ENCODE data around the gene SLC7A5.
"Not testable (repeated sequence)": the region's sequence is repeated elsewhere in the genome, so short reads cannot be mapped to it uniquely, and the experiment has no call there.

SLC7A5 gene

DNA sequence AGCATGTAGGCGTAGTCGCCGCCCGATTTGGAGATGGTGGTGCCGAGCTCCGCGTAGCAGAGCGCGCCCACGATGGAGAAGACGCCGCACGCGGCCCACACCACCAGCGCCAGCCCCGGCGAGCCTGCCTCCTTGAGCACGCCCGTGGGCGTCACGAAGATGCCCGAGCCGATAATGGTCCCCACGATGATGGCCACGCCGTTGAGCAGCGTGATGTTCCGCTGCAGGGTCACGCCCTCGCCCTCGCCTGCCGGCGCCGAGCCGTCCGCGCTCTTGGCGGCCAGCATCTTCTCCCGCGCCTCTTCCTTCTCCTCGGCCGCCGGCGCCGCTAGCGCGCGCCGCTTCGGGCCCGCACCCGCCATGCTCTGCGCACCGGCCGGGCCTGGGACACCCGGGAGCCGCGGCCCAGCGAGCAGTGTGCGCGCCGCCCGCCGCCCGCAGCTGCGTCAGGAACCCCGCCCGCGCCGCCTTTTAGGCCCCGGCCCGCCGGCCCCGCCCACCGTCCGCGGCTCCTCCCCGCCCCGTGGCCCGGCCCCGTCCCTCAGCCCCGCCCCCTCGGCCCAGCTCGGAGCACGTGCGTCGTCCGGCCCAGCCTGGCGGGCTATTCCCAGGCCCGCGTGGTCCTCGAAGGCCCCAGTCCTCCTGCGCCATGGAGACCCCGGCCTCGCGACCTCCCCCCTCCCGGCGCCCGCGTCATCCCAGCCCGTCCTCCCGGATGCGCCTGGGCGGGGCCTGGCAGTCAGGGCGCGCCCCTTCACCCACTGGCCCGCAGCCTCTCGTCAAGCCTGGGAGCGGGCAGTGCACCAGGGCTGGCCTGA lies at the start of gene SLC7A5:
Gene SLC7A5 (minus strand): TSS at position 447 of the 818 bp plus-strand sequence. CDS start 85 bp downstream, at position 362.
- H3K4me2 ChIP-seq (ENCODE audit: low read length), result peak within 1 kb of the TSS; percentile 90
- H3K4me1 ChIP-seq (ENCODE audit: insufficient read depth, low read length, severe bottlenecking), result peaks cover 53% of the 10 kb centered on the region
- peaks cover 49% of the 10 kb centered on the region for H3K79me2 ChIP-seq (ENCODE audit: insufficient read depth, low read length)
- not testable (repeated sequence) for H2AFZ ChIP-seq (ENCODE audit: low read length); H4K20me1 ChIP-seq (ENCODE audit: insufficient read depth, low read length); H3F3A ChIP-seq (ENCODE audit: insufficient read depth, low read length); H3K9me2 ChIP-seq (ENCODE audit: low read depth, low read length); H3K27me3 ChIP-seq (ENCODE audit: insufficient read depth, low read length); H3K9me3 ChIP-seq (ENCODE audit: low read length)
- H3K27ac ChIP-seq (ENCODE audit: low read depth, low read length, poor library complexity, severe bottlenecking), result peak within 1 kb of the TSS; percentile 73
- peaks cover 35% of the 10 kb centered on the region for H3K36me3 ChIP-seq (ENCODE audit: insufficient read depth, low read length)
- H3K9ac ChIP-seq (ENCODE audit: low read length), result peak within 1 kb of the TSS; percentile 94
- peak within 1 kb of the TSS; percentile 99 for H3K4me3 ChIP-seq (ENCODE audit: low read depth, low read length, poor library complexity, severe bottlenecking)

DNA sequence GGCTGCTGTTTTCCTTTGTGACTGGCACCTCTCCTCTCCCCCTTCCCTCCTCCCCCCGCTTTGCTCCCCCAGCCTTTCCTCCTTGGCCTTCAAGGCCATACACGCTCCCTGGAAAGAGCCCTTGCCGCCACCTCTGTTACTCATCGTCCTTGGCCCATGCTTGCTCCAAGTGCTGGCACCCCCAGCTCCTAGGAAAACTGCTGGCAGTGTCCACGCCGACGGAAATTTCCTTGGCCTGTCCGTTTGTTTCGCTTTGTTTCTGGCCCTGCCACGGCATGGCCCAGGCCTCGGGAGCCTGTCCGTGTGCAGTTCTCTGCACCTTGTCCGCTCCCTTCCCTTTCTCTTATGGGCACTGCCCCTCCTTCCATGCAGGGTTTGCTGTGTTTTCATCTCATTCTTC lies 49.0 kb upstream of the SLC7A5 start:
- no peak overlapping the region for H2AFZ ChIP-seq (ENCODE audit: low read length)
- H3K9me3 ChIP-seq (ENCODE audit: low read length), result no peaks in the 10 kb centered on the region
- no peak overlapping the region for H3K4me3 ChIP-seq (ENCODE audit: low read depth, low read length, poor library complexity, severe bottlenecking)
- TF ChIP-seq CTCF (IDR thresholded peaks at IDR 0.05; ENCODE audit: low read length), result no peak
- TF ChIP-seq EZH2 (IDR thresholded peaks at IDR 0.05; ENCODE audit: borderline replicate concordance, low read length), result no peak
- no peak overlapping the region for H3K27ac ChIP-seq (ENCODE audit: low read depth, low read length, poor library complexity, severe bottlenecking)
- H3K4me1 ChIP-seq (ENCODE audit: insufficient read depth, low read length, severe bottlenecking), result no peaks in the 10 kb centered on the region
- H4K20me1 ChIP-seq (ENCODE audit: insufficient read depth, low read length), result no peaks in the 10 kb centered on the region
- peaks cover 9% of the 10 kb centered on the region; the same call in 1 of the 2 replicates for H3K27me3 ChIP-seq (ENCODE audit: insufficient read depth, low read length)
- H3K36me3 ChIP-seq (ENCODE audit: insufficient read depth, low read length), result no peaks in the 10 kb centered on the region
- H3K9me2 ChIP-seq (ENCODE audit: low read depth, low read length), result no peaks in the 10 kb centered on the region
- no peak overlapping the region for H3K9ac ChIP-seq (ENCODE audit: low read length)
- H3F3A ChIP-seq (ENCODE audit: insufficient read depth, low read length), result no peaks in the 10 kb centered on the region
- H3K79me2 ChIP-seq (ENCODE audit: insufficient read depth, low read length), result no peaks in the 10 kb centered on the region
- H3K4me2 ChIP-seq (ENCODE audit: low read length), result no peak overlapping the region

DNA sequence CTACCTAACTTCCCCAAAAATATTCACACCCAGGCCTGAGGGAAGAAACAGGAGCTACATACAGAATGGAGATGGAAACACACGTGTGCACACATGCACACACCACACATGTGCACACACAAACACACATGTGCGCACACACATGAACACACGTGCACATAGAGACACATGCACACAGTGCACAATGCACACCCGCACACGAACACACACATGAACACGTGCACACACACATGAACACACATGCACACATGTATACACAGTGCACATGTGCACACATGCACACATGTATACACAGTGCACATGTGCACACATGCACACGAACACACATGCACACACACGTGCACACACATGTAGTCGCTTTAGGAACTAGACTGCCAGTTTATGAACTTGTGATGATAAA lies 48.2 kb upstream of the SLC7A5 start:
- H3K27me3 ChIP-seq (ENCODE audit: insufficient read depth, low read length), result peaks cover 6% of the 10 kb centered on the region; the same call in 1 of the 2 replicates
- H3K4me3 ChIP-seq (ENCODE audit: low read depth, low read length, poor library complexity, severe bottlenecking), result no peak overlapping the region
- peaks cover 5% of the 10 kb centered on the region for H3K4me1 ChIP-seq (ENCODE audit: insufficient read depth, low read length, severe bottlenecking)
- no peak overlapping the region for H3K9ac ChIP-seq (ENCODE audit: low read length)
- H3K36me3 ChIP-seq (ENCODE audit: insufficient read depth, low read length), result no peaks in the 10 kb centered on the region
- H3K79me2 ChIP-seq (ENCODE audit: insufficient read depth, low read length), result no peaks in the 10 kb centered on the region
- H3K27ac ChIP-seq (ENCODE audit: low read depth, low read length, poor library complexity, severe bottlenecking), result no peak overlapping the region
- TF ChIP-seq EZH2 (IDR thresholded peaks at IDR 0.05; ENCODE audit: borderline replicate concordance, low read length) (no peak), CTCF (IDR thresholded peaks at IDR 0.05; ENCODE audit: low read length) (no peak)
- no peaks in the 10 kb centered on the region for H3F3A ChIP-seq (ENCODE audit: insufficient read depth, low read length)
- H3K4me2 ChIP-seq (ENCODE audit: low read length), result no peak overlapping the region
- H3K9me3 ChIP-seq (ENCODE audit: low read length), result no peaks in the 10 kb centered on the region
- no peak overlapping the region for H2AFZ ChIP-seq (ENCODE audit: low read length)
- H4K20me1 ChIP-seq (ENCODE audit: insufficient read depth, low read length), result no peaks in the 10 kb centered on the region
- no peaks in the 10 kb centered on the region for H3K9me2 ChIP-seq (ENCODE audit: low read depth, low read length)

DNA sequence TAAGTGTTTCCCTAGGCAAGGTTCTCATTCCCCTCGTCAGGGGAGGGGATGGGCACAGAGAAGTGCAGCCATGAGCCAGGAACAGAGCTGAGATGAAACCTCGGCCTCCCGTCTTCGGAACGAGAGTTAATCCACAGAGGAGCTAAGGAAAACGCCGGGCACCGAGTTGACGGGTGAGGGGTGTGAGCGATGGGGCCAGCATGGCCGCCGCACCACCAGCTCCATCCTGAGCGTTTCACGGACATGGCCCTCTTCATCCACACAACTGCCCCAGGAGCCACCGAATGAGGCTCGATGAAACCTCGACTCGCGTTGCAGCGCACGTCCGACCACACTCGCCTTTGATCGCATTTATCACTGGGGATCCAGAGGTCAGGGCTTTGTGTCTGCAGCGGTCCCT lies 45.5 kb upstream of the SLC7A5 start:
- H3F3A ChIP-seq (ENCODE audit: insufficient read depth, low read length), result no peaks in the 10 kb centered on the region
- H3K27me3 ChIP-seq (ENCODE audit: insufficient read depth, low read length), result peaks cover 5% of the 10 kb centered on the region; the same call in 1 of the 2 replicates
- H3K9ac ChIP-seq (ENCODE audit: low read length), result no peak overlapping the region
- no peak overlapping the region for H2AFZ ChIP-seq (ENCODE audit: low read length)
- no peaks in the 10 kb centered on the region for H3K9me2 ChIP-seq (ENCODE audit: low read depth, low read length)
- H4K20me1 ChIP-seq (ENCODE audit: insufficient read depth, low read length), result no peaks in the 10 kb centered on the region
- no peak overlapping the region for H3K4me2 ChIP-seq (ENCODE audit: low read length)
- H3K27ac ChIP-seq (ENCODE audit: low read depth, low read length, poor library complexity, severe bottlenecking), result no peak overlapping the region
- no peaks in the 10 kb centered on the region for H3K36me3 ChIP-seq (ENCODE audit: insufficient read depth, low read length)
- no peak overlapping the region for H3K4me3 ChIP-seq (ENCODE audit: low read depth, low read length, poor library complexity, severe bottlenecking)
- no peaks in the 10 kb centered on the region for H3K79me2 ChIP-seq (ENCODE audit: insufficient read depth, low read length)
- peaks cover 15% of the 10 kb centered on the region for H3K4me1 ChIP-seq (ENCODE audit: insufficient read depth, low read length, severe bottlenecking)
- TF ChIP-seq EZH2 (IDR thresholded peaks at IDR 0.05; ENCODE audit: borderline replicate concordance, low read length), result no peak
- TF ChIP-seq CTCF (IDR thresholded peaks at IDR 0.05; ENCODE audit: low read length), result no peak
- no peaks in the 10 kb centered on the region for H3K9me3 ChIP-seq (ENCODE audit: low read length)

GRCh38 chr16:87914021-87914725 lies 44.9 kb upstream of the SLC7A5 start:
- H3K27me3 ChIP-seq (ENCODE audit: insufficient read depth, low read length); H3K9me3 ChIP-seq (ENCODE audit: low read length); H3K9ac ChIP-seq (ENCODE audit: low read length); H3K79me2 ChIP-seq (ENCODE audit: insufficient read depth, low read length); H3K4me2 ChIP-seq (ENCODE audit: low read length); H2AFZ ChIP-seq (ENCODE audit: low read length); H3K4me3 ChIP-seq (ENCODE audit: low read depth, low read length, poor library complexity, severe bottlenecking); H4K20me1 ChIP-seq (ENCODE audit: insufficient read depth, low read length); H3F3A ChIP-seq (ENCODE audit: insufficient read depth, low read length); H3K9me2 ChIP-seq (ENCODE audit: low read depth, low read length); H3K36me3 ChIP-seq (ENCODE audit: insufficient read depth, low read length); H3K27ac ChIP-seq (ENCODE audit: low read depth, low read length, poor library complexity, severe bottlenecking): not testable (repeated sequence)
- H3K4me1 ChIP-seq (ENCODE audit: insufficient read depth, low read length, severe bottlenecking), result peaks cover 15% of the 10 kb centered on the region
